HG03354 (cell line): ENCODE results near the gene FMO4.
"Not testable (repeated sequence)": the region's sequence is repeated elsewhere in the genome, so short reads cannot be mapped to it uniquely, and the experiment has no call there.

Experiments
- ATAC-seq: cut with Tn5 transposase; IDR thresholded peaks from one replicate; pipeline ENCODE4 v1.9.1; 2021; ENCODE audit warnings: mild to moderate bottlenecking; ENCODE audit not compliant: unreplicated experiment, poor library complexity, severe bottlenecking

FMO4 gene

DNA sequence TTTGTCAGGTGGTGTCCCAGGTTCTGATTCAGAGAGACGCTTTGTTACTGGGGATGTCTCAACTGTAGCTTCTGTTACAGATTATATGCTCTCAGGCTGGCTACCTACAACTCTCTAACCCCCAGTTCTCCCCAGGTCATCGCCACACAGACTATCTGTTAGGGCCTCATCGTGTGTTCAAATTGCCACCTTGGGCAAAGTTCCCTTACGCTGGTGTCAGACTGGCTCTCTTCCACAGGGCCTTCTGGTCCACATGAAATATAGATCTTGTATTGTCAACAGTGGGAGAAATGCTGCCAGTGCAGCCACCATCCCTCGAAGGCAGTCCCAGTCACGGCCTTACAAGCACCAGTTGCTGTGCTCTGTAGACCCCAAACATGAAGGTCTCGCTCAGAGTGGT, 15.3 kb downstream of the FMO4 start:
- ATAC-seq = no peak

DNA sequence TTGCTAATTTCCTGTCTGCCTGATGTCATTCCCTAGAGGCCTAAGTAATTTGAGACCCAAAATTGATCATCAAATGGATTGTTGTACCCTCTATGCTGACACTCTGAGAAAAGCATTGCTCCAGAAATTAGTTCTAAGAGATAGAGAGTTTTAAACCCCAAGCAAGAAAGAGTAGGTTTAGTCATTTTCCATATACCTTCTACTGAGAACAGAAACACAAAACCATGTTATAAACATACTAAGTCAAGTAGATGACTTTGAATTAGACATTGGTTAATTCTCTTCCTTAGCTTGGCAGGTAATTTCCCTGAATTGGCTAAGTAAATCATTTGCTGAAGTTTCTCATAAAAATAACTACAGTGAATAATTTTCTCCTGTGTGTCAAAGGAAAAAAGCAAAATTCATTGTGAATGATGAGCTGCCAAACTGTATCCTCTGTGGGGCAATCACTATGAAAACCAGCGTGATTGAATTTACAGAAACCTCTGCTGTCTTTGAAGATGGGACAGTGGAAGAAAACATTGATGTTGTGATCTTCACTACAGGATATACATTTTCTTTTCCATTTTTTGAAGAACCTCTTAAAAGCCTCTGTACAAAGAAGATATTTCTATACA, 20.1 kb downstream of the FMO4 start:
- ATAC-seq = no peak

DNA sequence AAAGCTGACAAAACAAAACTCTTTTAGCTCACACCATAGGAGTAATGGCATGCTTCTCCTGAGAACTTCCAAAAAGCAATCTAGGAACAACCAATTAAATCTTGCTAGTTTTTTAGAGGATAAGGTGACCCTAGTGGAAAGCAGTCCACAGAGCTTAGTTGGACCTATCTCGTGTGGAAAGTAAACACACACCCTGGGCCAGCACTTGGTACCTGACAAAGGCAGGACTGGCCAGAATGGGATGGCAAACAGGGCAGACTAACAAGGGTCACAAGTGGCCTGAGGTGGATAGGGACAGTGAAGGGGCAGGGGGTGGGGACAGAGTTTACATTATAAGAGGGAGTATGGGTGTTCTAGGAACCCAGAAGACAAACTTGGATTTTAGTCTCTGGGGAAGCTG, 22.0 kb downstream of the FMO4 start:
- ATAC-seq = no peak

DNA sequence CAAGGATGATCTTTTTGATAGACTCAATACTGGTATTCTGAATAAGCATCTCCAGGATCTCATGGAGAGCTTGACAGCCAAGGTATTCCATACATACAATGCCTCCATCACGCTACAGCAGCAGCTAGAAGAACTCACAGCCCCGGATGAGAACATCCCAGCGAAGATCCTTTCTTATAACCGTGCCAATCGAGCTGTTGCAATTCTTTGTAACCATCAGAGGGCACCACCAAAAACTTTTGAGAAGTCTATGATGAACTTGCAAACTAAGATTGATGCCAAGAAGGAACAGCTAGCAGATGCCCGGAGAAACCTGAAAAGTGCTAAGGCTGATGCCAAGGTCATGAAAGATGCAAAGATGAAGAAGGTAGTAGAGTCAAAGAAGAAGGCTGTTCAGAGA, 25.4 kb downstream of the FMO4 start:
- not testable (repeated sequence) for ATAC-seq

DNA sequence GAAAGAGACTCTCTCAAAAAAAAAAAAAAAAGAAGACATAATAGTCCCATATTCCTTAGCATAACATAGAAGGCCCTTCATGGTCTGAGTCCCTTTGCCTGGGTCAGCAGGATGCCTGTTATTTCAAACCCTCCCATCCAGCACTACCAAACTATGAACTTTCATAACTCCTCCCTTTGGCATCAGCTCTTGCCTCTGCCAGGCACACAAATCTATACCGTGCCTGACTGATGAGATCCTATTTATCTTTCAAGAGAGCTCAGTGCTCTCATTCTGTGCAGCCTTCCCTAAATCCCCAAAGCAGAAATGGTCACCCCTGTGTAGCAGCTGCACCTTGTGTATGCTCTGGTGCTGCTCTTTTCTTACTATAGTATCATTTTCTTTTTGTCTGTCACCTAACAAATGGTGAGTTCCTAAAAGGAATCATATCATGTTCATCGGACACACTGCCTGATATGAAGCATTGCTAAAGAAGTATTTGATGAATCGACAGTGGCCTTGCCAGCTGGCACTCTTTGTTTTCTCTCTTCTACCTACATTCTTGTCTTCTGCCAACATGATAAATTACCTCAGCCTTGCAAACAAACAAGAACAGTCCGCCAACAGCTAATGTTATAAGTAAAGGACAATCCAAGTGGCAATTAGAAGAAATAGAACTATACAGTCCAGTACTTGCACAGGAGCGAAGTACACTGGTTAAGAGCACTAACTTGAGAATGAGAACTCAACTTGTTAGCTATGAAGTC, 29.9 kb downstream of the FMO4 start:
- no peak for ATAC-seq

DNA sequence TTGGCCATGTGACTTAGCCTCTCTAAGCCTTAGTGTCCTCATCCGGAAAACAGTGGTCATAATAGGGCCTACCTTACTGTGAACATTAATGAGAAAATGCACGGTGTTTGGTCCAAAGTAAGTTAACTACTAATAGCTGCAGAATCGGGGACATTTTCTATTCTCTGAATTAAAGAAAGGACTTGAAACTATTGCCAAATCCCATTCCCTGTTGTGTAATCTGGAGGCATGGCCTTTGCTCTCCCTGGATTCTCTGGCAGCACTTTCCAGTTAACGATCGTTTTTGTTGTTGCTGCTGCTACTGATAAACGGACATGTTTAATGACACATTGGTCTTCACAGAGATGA, 30.5 kb downstream of the FMO4 start:
- no peak for ATAC-seq

DNA sequence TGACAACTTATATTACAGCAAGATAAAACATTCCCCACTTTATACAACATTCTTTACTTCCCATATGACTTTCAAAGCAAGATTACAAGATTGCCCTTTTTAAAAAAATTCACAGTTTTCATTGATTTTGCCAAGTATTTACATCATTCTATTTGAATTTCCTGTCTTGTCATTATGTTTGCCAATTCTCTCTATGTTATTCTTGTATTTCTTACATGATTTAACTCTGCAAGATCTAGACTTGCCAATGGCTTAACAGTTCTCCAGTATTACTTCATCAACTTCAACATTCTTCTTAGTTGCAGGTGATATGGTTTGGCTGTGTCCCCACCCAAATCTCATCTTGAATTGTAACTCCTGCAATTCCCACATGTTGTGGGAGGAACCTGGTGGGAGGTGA, 31.6 kb downstream of the FMO4 start:
- no peak for ATAC-seq

DNA sequence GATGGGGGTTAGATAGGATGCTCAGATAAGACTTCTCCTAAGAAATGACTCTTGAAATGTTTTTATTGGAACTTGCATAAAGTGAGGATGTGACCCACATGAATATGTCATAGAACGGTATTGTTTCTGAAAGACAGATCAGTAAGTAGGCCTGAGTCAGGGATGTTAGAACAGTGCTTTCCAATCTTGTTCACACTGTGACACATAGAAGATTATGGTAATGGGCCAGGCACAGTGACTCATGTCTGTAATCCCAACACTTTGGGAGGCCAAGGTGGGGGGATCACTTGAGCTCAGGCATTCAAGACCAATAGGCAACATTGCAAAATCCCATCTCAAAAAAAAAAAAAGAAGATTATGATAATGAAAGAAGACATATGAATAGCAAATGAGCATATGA, 32.9 kb downstream of the FMO4 start:
- no peak for ATAC-seq

DNA sequence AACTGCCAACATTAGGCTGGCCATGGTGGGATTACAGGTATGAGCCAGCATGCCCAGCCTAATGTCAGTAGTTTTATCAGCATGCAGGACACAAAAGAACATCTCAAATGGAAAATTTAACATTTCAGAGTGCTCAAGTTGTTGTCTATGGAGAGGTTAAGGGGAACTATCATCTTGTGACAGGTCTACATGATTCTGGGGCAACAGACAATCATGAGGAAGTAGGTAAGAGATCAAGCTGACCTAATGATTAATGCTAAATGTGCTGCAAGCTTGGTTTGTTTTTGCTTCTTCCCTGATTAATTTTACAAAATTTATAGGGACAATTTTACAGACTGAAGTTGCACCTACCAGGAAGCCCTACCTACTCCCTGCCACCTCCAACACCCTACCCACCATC, 36.6 kb downstream of the FMO4 start:
- no peak for ATAC-seq

DNA sequence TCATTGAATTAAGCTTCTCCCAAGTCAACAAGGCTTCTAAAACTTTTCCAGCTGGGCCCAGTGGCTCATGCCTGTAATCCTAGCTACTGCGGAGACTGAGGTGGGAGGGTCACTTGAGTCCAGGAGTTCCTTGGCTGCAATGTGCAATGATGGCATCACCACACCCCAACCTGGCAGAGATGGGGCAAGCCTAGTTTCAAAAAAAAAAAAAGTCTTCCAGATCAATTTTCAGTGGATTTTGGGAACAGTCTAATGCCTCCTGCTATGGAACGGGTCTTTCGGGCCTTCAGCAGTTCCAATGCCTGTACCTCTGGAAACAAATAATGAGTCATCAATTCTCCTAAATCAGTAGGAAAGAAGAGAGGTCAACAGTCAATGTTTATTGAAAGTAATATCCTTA, 38.0 kb downstream of the FMO4 start:
- no peak for ATAC-seq

DNA sequence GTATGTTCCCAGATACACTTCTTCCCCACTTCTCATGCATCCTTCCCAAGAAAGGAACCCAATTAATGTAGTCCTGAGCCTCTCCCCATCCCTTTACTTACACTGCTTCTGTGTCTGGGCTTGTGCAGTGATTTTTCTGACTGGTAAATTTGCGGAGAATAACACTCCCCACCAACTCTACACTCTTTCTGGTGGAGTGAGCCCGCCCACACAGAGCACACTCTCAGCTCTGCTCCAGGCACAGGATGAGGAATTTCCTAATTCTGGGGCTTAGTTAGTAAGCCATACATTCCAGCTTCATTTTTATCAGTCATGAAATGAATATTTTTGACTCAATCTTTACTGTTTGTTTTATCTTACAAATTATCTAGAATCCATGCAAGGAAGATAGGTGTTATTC, 38.6 kb downstream of the FMO4 start:
- ATAC-seq = no peak

DNA sequence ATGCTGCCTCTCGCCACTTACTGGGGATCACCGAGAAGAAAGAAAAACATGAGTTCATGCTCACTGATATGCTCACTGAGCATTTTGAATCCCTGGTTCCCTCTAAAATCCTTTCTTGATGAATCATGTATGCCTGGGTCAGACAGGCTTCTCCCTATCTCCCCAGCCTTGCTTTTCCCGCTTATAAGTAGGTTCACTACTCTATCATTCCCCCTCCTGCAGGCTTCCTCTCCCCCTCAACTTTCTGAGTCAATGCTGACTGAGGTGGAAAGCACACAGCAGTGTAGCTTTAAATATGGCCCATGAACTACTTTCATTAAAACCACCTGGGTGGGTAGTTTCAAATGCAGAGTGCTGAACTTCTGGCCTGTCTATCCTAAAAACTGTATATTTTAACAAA, 41.7 kb downstream of the FMO4 start:
- ATAC-seq = no peak

DNA sequence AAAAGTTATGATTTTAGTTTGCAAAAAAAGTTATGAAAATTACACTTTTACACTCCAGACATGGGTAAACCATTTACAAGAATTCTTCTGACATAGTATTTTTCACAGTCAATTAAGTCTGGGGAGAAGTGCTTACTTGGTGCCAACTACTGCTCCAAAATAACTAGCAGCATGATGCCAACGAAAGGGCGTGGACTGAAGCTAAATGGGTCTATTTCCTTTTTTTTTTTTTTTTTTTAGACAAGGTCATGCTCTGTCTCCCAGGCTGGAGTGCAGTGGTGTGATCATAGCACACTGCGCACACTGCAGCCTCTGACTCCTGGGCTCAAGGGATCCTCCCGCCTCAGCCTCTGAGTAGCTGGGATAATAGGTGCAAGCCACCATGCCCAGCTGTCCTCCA, 43.2 kb downstream of the FMO4 start:
- ATAC-seq = no peak

DNA sequence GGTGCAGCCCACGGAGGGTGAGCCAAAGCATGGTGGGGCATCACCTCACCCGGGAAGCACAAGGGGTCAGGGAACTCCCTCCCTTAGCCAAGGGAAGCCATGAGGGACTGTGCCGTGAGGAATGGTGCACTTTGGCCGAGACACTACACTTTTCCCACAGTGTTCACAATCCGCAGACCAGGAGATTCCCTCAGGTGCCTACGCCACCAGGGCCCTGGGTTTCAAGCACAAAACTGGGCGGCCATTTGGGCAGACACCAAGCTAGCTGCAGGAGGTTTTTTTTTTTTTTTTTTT, 45.3 kb downstream of the FMO4 start:
- not testable (repeated sequence) for ATAC-seq

DNA sequence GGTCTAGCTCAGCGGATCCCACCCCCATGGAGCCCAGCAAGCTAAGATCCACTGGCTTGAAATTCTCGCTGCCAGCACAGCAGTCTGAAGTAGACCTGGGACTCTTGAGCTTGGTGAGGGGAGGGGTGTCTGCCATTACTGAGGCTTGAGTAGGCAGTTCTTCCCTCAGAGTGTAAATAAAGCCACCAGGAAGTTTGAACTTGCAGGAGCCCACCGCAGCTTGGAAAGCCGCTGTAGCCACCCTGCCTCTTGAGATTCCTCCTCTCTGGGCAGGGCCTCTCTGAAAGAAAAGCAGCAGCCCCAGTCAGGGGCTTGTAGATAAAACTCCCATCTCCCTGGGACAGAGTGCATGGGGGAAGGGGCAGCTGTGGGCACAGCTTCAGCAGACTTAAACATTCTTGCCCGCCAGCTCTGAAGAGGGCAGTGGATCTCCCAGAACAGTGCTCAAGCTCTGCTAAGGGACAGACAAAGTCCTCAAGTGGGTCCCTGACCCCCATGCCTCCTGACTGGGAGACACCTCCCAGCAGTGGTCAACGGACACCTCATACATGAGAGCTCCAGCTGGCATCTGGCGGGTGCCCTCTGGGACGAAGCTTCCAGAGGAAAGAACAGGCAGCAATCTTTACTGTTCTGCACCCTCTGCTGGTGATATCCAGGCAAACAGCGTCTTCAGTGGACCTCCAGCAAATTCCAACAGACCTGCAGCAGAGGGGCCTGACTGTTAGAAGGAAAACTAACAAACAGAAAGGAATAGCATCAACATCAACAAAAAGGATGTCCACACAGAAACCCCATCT, 45.9 kb downstream of the FMO4 start:
- ATAC-seq = not testable (repeated sequence)

DNA sequence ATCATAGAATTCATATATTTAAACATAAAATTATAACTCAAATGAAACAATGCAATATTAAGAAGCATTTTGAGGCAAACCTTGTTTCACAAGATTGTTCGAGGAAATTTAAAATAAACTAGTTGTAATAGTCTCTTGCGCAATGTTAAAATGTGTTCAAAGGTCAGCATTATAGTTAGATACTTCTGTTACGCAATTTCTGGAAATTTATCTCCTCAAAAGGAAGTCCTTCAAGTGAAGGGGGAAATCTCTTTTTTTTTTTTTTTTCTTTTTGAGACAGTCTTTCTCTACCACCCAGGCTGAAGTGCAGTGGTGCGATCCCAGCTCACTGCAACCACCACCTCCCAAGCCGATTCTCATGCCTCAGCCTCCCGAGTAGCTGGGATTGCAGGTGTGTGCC, 52.1 kb downstream of the FMO4 start:
- ATAC-seq = no peak

DNA sequence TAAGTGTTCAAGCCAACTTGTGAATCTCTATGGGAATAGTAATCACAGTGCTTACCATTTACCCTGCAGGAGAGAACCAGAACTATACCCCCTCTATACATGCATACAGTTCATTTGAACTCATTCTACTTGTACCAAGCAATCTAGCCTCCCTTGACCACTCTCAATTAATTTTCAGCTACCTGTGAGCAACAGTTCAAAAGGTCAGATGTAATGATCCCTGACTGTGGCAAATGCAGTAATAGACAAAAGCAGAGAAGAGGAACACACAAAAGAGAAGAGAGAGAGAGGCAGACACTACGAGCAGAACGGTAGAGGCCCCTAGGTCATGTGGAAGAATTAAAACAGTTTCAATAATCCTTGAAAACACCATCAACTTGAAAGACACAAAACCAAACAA, 52.8 kb downstream of the FMO4 start:
- ATAC-seq = no peak

DNA sequence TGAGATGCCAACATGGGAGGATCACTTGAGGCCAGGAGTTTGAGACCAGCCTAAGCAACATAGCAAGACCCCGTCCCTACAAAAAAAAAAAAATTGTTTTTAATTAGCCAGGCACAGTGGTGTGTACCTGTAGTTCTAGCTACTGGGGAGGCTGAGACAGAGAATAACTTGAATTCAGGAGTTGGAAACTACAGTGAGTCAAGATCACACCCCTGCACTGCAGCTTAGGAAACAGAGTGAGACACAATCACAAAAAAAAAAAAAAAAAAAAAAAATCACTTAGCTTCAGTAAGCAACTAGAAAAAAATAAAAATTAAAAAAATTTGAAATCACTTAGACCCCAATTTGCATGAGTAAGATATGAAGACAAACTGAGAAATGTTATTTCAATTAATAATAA, 53.5 kb downstream of the FMO4 start:
- ATAC-seq = no peak

DNA sequence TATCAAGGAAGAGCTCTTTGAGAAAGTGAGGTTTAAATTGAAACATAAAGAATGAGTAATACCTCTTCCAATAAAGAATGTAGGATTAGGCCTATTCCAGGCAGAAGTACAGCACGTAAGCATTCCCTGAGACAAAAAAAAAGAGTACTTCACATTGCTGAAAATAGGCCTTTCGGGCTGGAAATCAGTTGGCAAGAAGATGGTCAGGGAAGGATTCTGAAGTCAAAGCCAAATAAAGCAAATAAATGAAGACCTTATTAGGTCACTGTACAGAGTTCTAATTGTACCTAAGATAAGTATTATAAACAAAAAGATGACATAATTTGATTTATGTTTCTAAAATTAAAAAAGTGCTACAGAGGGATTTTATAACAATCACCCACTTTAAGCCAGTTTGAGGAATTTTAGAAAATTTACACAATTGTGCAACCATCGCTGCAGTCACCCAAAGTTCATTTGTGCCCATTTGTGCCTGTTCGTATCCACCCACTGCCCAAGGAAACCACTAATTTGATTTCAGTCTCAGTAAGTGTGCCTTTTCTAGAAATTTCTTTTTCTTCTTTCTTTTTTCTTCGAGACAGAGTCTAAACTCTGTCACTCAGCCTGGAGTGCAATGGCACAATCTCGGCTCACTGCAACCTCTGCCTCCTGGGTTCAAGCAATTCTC, 58.6 kb downstream of the FMO4 start:
- no peak for ATAC-seq

DNA sequence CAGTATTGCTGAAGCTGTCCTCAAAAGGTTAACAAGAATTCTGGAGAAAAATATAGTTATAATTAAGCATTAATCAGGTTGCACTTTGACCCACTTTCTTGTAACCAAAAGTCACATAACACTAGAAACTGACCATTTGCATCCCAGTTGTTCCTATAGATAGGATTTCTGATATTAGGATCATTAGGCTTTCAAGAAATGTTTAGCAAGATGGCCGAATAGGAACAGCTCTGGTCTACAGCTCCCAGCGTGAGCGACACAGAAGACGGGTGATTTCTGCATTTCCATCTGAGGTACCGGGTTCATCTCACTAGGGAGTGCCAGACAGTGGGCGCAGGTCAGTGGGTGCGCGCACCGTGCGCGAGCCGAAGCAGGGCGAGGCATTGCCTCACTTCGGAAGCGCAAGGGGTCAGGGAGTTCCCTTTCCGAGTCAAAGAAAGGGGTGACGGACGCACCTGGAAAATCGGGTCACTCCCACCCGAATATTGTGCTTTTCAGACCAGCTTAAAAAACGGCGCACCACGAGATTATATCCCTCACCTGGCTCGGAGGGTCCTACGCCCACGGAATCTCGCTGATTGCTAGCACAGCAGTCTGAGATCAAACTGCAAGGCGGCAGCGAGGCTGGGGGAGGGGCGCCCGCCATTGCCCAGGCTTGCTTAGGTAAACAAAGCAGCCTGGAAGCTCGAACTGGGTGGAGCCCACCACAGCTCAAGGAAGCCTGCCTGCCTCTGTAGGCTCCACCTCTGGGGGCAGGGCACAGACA, 59.6 kb downstream of the FMO4 start:
- not testable (repeated sequence) for ATAC-seq
